Peyer's patch (tissue), 4 donors: ENCODE measurements around the gene RASSF8. TPM values are rescaled to one million over a fixed set of nuclear protein-coding genes. Genes with fewer than 3 reads are reported as not detected.

ENCODE experiments used
- DNase-seq, 3 donors: peaks; one replicate each; pipeline ENCODE4 v3.0.0-alpha.2; 2017 to 2019
- H3K27ac ChIP-seq, 4 donors: fragments of 200-600 bp; sonication (generic); one replicate each; pipeline ENCODE4 v1.5.1; 2016 to 2019
- H3K27me3 ChIP-seq, 2 donors: fragments of 200-600 bp; sonication (generic); one replicate each; pipeline ENCODE4 v1.5.1; 2019
- H3K36me3 ChIP-seq, 3 donors: fragments of 200-600 bp; sonication (generic); one replicate each; pipeline ENCODE4 v1.5.1; 2016 to 2019
- H3K4me1 ChIP-seq, 4 donors: fragments of 200-600 bp; sonication (generic); one replicate each; pipeline ENCODE4 v1.5.1; 2016 to 2019
- H3K4me3 ChIP-seq, 4 donors: fragments of 200-600 bp; sonication (generic); 1 replicate in 3 of 4; 2 replicates in 1 of 4; pipeline ENCODE4 v1.5.1; 2016 to 2019; ENCODE audit warnings: mild to moderate bottlenecking in 1 of 4
- H3K9me3 ChIP-seq, 4 donors: fragments of 200-600 bp; sonication (generic); one replicate each; pipeline ENCODE4 v1.5.1; 2016 to 2019; ENCODE audit warnings: mild to moderate bottlenecking in 1 of 4
- CTCF ChIP-seq, 6 experiments: fragments of 450-650 bp in 4 of 6; fragments of 200-600 bp in 2 of 6; sonication (generic) in 1 of 6; IDR thresholded peaks; one replicate each; pipeline ENCODE4 v1.5.1; 2017 to 2019; ENCODE audit warnings: antibody characterized with exemption in 6 of 6, mild to moderate bottlenecking in 3 of 6, moderate library complexity in 1 of 6
- POLR2A ChIP-seq, 2 donors: fragments of 450-650 bp; IDR thresholded peaks; one replicate each; pipeline ENCODE4 v1.5.1; 2017; ENCODE audit warnings: antibody characterized with exemption in 2 of 2, mild to moderate bottlenecking in 2 of 2, moderate library complexity in 2 of 2
- total RNA-seq, 4 donors: library from RNA; depleted of rRNA; stranded (reverse); fragments of >200 nt; gene quantifications; one replicate each; pipeline ENCODE4 v1.1.0, GENCODE V29; 2016

Gene RASSF8
- total RNA-seq, 4 donors from 2014 or later = 1.2 to 56.9 (median 12.0) TPM

GRCh38 chr12:26037615-26038220 lies 79.2 kb downstream of the RASSF8 start:
- TF ChIP-seq POLR2A (IDR thresholded peaks at IDR 0.05) (no peak), CTCF (IDR thresholded peaks at IDR 0.05) (no peak)

GRCh38 chr12:26042645-26043044 lies 84.2 kb downstream of the RASSF8 start:
- DNase-seq = no peak
- TF ChIP-seq CTCF (IDR thresholded peaks at IDR 0.05) = no peak
- TF ChIP-seq POLR2A (IDR thresholded peaks at IDR 0.05) = no peak
- Histone ChIP-seq H3K27me3 (no peaks in the 10 kb centered on the region), H3K4me3 (no peak overlapping the region), H3K27ac (no peak overlapping the region), H3K36me3 (no peaks in the 10 kb centered on the region), H3K9me3 (no peaks in the 10 kb centered on the region), H3K4me1 (no peaks in the 10 kb centered on the region)

More at GRCh38 chr12:26037615-26038220, 79.2 kb downstream of the RASSF8 start:
- Histone ChIP-seq H3K36me3 (no peaks in the 10 kb centered on the region), H3K4me1 (no peaks in the 10 kb centered on the region), H3K4me3 (no peak overlapping the region), H3K9me3 (no peaks in the 10 kb centered on the region), H3K27ac (no peak overlapping the region), H3K27me3 (no peaks in the 10 kb centered on the region)
- DNase-seq = no peak

- no peaks in the 10 kb centered on the region for H3K36me3 ChIP-seq
- no peaks in the 10 kb centered on the region for H3K9me3 ChIP-seq
- H3K4me1 ChIP-seq = no peaks in the 10 kb centered on the region
- no peak for DNase-seq
- H3K27me3 ChIP-seq = no peaks in the 10 kb centered on the region
- H3K4me3 ChIP-seq = no peak overlapping the region
- no peak overlapping the region for H3K27ac ChIP-seq
- no peak for TF ChIP-seq CTCF (IDR thresholded peaks at IDR 0.05)
- TF ChIP-seq POLR2A (IDR thresholded peaks at IDR 0.05) = no peak
These were observed 84.9 kb downstream of the RASSF8 start for GRCh38 chr12:26043135-26044006.

GRCh38 chr12:26044007-26044394 lies 85.5 kb downstream of the RASSF8 start:
- no peak for DNase-seq
- no peaks in the 10 kb centered on the region for H3K4me1 ChIP-seq
- no peak overlapping the region for H3K4me3 ChIP-seq
- H3K9me3 ChIP-seq = no peaks in the 10 kb centered on the region
- no peaks in the 10 kb centered on the region for H3K36me3 ChIP-seq
- H3K27me3 ChIP-seq = no peaks in the 10 kb centered on the region
- no peak for TF ChIP-seq CTCF (IDR thresholded peaks at IDR 0.05)
- no peak for TF ChIP-seq POLR2A (IDR thresholded peaks at IDR 0.05)
- no peak overlapping the region for H3K27ac ChIP-seq

- TF ChIP-seq CTCF (IDR thresholded peaks at IDR 0.05) (no peak), POLR2A (IDR thresholded peaks at IDR 0.05) (no peak)
- no peaks in the 10 kb centered on the region for H3K4me1 ChIP-seq
These were observed 86.1 kb downstream of the RASSF8 start for GRCh38 chr12:26044592-26044991.

More at GRCh38 chr12:26044592-26044991, 86.1 kb downstream of the RASSF8 start:
- H3K27me3 ChIP-seq = no peaks in the 10 kb centered on the region
- no peaks in the 10 kb centered on the region for H3K9me3 ChIP-seq
- H3K4me3 ChIP-seq = no peak overlapping the region
- H3K27ac ChIP-seq = no peak overlapping the region
- no peak for DNase-seq
- H3K36me3 ChIP-seq = no peaks in the 10 kb centered on the region
